A549 (cell line): ENCODE data around the gene MS4A4A. TPM values are rescaled to one million over a fixed set of nuclear protein-coding genes. Genes with fewer than 3 reads are reported as not detected.

Source experiments
- ATAC-seq, 2 experiments: fragments of 200-7000 bp in 1 of 2; fragments of >200 bp in 1 of 2; cut with Nextera tagmentation in 1 of 2; cut with Tn5 transposase in 1 of 2; 3 replicates each; pipeline versions ENCODE4 v1.8.0 to v1.9.1; 2018 to 2020; ENCODE audit warnings: mild to moderate bottlenecking in 1 of 2, moderate library complexity in 1 of 2
- CTCF ChIA-PET: fragments of 300-600 bp; sonication (Branson Sonifier 250); formaldehyde crosslinking; extraction: SDS; loops from one replicate; lab custom pipeline; 2021; ENCODE audit warnings: antibody characterized with exemption, inconsistent platforms; lab: Yijun Ruan, JAX
- POLR2A ChIA-PET: fragments of 350-600 bp; formaldehyde crosslinking; extraction: SDS; loops from one replicate; lab custom pipeline; 2021; ENCODE audit warnings: antibody characterized with exemption, inconsistent platforms; lab: Yijun Ruan, JAX
- DNase-seq, 2 experiments: peaks; one replicate each; pipeline versions ENCODE4 v3.0.0 to v3.0.0-alpha.2; 2011 to 2016; ENCODE audit warnings: low read depth in 1 of 2, low spot score in 1 of 2
- FAIRE-seq: peaks from 2 replicates; lab custom pipeline; 2011; peaks lifted over from hg19 to GRCh38; lab: Jason Lieb, UNC
- H3K27ac ChIP-seq, 2 experiments: fragments of >200 bp; sonication (Bioruptor Twin); formaldehyde crosslinking; 3 replicates each; pipeline ENCODE4 v1.5.1; 2016 to 2017
- H3K4me1 ChIP-seq: fragments of >200 bp; sonication (Bioruptor Twin); formaldehyde crosslinking; 3 replicates; pipeline ENCODE4 v1.6.1; 2016
- H3K4me2 ChIP-seq: fragments of >200 bp; sonication (Bioruptor Twin); formaldehyde crosslinking; 3 replicates; pipeline ENCODE4 v1.6.1; 2016
- H3K4me3 ChIP-seq: fragments of >200 bp; sonication (Bioruptor Twin); formaldehyde crosslinking; 3 replicates; pipeline ENCODE4 v1.5.1; 2016
- H3K9me3 ChIP-seq: fragments of >200 bp; sonication (Bioruptor Twin); formaldehyde crosslinking; 3 replicates; pipeline ENCODE4 v1.6.1; 2016
- CTCF ChIP-seq: fragments of >200 bp; sonication (Bioruptor Twin); formaldehyde crosslinking; IDR thresholded peaks from 3 replicates; pipeline ENCODE4 v1.5.1; 2016
- FOSL2 ChIP-seq, 2 experiments: fragments of 450-650 bp in 1 of 2; fragments of >200 bp in 1 of 2; sonication (Bioruptor Twin) in 1 of 2; formaldehyde crosslinking; IDR thresholded peaks; 2 replicates each; pipeline versions ENCODE4 v1.5.0 to v1.6.1; 2016 to 2020; ENCODE audit warnings: mild to moderate bottlenecking in 1 of 2, moderate library complexity in 1 of 2
- HOXB13 ChIP-seq: fragments of 250-450 bp; sonication (Bioruptor Pico); IDR thresholded peaks from 2 replicates; pipeline ENCODE4 v1.5.0; 2020; ENCODE audit warnings: low read depth, mild to moderate bottlenecking, moderate library complexity
- HOXB5 ChIP-seq: fragments of 250-450 bp; sonication (Bioruptor Pico); IDR thresholded peaks from 2 replicates; pipeline ENCODE4 v1.5.0; 2020; ENCODE audit warnings: mild to moderate bottlenecking, moderate library complexity
- MAZ ChIP-seq: fragments of 150-350 bp; IDR thresholded peaks from 2 replicates; pipeline ENCODE4 v1.6.1; 2014; ENCODE audit warnings: antibody characterized with exemption, low read depth, low read length, borderline replicate concordance
- NFE2L2 ChIP-seq: fragments of 150-350 bp; conservative IDR thresholded peaks from 2 replicates; pipeline ENCODE4 v1.6.1; 2014; ENCODE audit warnings: low read length
- NR3C1 ChIP-seq: fragments of >200 bp; sonication (Bioruptor Twin); formaldehyde crosslinking; IDR thresholded peaks from 3 replicates; pipeline ENCODE4 v1.6.1; 2017
- PBX3 ChIP-seq: IDR thresholded peaks from 2 replicates; pipeline ENCODE4 v1.6.1; 2012
- POLR2A ChIP-seq: IDR thresholded peaks from 2 replicates; pipeline ENCODE4 v1.6.1; 2012; ENCODE audit warnings: mild to moderate bottlenecking, low read length
- POLR2AphosphoS2 ChIP-seq: conservative IDR thresholded peaks from 2 replicates; pipeline ENCODE4 v1.6.1; 2012; ENCODE audit warnings: low read length, improper control_type of control experiment, inconsistent platforms
- RCOR1 ChIP-seq: fragments of 150-350 bp; IDR thresholded peaks from 2 replicates; pipeline ENCODE4 v1.6.1; 2014; ENCODE audit warnings: antibody characterized with exemption, low read length, low read depth
- REST ChIP-seq: fragments of 200-600 bp; sonication (generic); IDR thresholded peaks from 2 replicates; pipeline ENCODE4 v1.6.1; 2016; ENCODE audit warnings: antibody characterized with exemption, mild to moderate bottlenecking, moderate library complexity
- RNF2 ChIP-seq: fragments of 200-600 bp; sonication (generic); IDR thresholded peaks from 2 replicates; pipeline ENCODE4 v1.6.1; 2016; ENCODE audit warnings: low read depth, mild to moderate bottlenecking, antibody characterized with exemption, moderate library complexity, borderline replicate concordance
- SMC3 ChIP-seq: fragments of >200 bp; sonication (Bioruptor Twin); formaldehyde crosslinking; IDR thresholded peaks from 3 replicates; pipeline ENCODE4 v1.6.1; 2018; ENCODE audit warnings: inconsistent platforms
- SREBF2 ChIP-seq: fragments of 450-650 bp; IDR thresholded peaks from 2 replicates; pipeline ENCODE4 v1.6.1; 2014; ENCODE audit warnings: mild to moderate bottlenecking, moderate library complexity
- USF2 ChIP-seq: fragments of 450-650 bp; IDR thresholded peaks from 2 replicates; pipeline ENCODE4 v1.6.1; 2014; ENCODE audit warnings: antibody characterized with exemption
- ZNF302 ChIP-seq: fragments of 250-450 bp; sonication (Bioruptor Pico); IDR thresholded peaks from 2 replicates; pipeline ENCODE4 v1.9.0; 2021; ENCODE audit warnings: inconsistent platforms, mild to moderate bottlenecking, moderate library complexity
- WGBS: methylation state at CpG from one replicate; pipeline ENCODE4 v1.1.6; 2017; ENCODE audit errors: missing lambda C conversion rate; 5-methylcytosine and 5-hydroxymethylcytosine counted together
- polyA plus RNA-seq, 4 experiments: library from polyadenylated mRNA; depleted of rRNA in 3 of 4; stranded (reverse); fragments of >200 nt; fragmentation: RNase III in 1 of 4; extraction: RNeasy Plus Mini Kit Qiagen cat#74134 plus additional on column Dnase treatment in 1 of 4; gene quantifications; 2 replicates in 3 of 4; 3 replicates in 1 of 4; pipeline ENCODE4 v1.2.3, GENCODE V29; 2011 to 2017

MS4A4A gene
- polyA plus RNA-seq, 2 of the 4 experiments (the other 2 are of a cell fraction) = not detected

- TF ChIP-seq POLR2A = no peak
- TF ChIP-seq PBX3 = no peak
- TF ChIP-seq USF2 = no peak
- no peak for TF ChIP-seq RNF2
- TF ChIP-seq POLR2AphosphoS2 = no peak
- no peak for TF ChIP-seq NR3C1
- no peak for TF ChIP-seq HOXB5 (CRISPR knock-in tag)
- no peak for TF ChIP-seq ZNF302
- TF ChIP-seq RCOR1 = no peak
- no peak for TF ChIP-seq REST
- no peak for TF ChIP-seq SREBF2
- no peak for TF ChIP-seq MAZ
- TF ChIP-seq NFE2L2 = no peak
- TF ChIP-seq FOSL2 (IDR thresholded peaks at IDR 0.05) = no peak
- TF ChIP-seq FOSL2 (CRISPR knock-in tag; IDR thresholded peaks at IDR 0.05) = no peak
- DNase-seq (no peak), FAIRE-seq (no peak), ATAC-seq (no peak)
- CTCF ChIA-PET = interaction anchor here (0.7 kb wide), 1 partner anchor 74 kb away, joined by 3 read pairs; no protein-coding TSS in a partner anchor
- Histone ChIP-seq H3K4me1 (no peaks in the 10 kb centered on the region), H3K9me3 (no peaks in the 10 kb centered on the region), H3K27ac (no peak overlapping the region), H3K4me3 (no peak overlapping the region), H3K4me2 (no peak overlapping the region)
- 29% methylated on average over 3 of the region's 3 CpGs for WGBS
- POLR2A ChIA-PET = no interaction called here
These were observed 58.9 kb downstream of the MS4A4A start for GRCh38 chr11:60339356-60339755.

GRCh38 chr11:60343094-60343704 is 62.7 kb downstream of the MS4A4A start:
- ATAC-seq (peak in 1 of 2 experiments; percentile 60; a peak in 1 of 6 replicates), DNase-seq (peak; percentile 10 to 29), FAIRE-seq (no peak)
- POLR2A ChIA-PET = no interaction called here
- no peak overlapping the region for H3K4me3 ChIP-seq
- no peaks in the 10 kb centered on the region for H3K9me3 ChIP-seq
- H3K4me2 ChIP-seq = no peak overlapping the region
- WGBS = 46% methylated on average over 10 of the region's 10 CpGs
- no peak overlapping the region for H3K27ac ChIP-seq
- no peak for TF ChIP-seq HOXB13 (CRISPR knock-in tag)
- peak; percentile 45 for TF ChIP-seq CTCF
- 0 out of 3 replicates have a peak, but pooled peaks have one; percentile 10 for TF ChIP-seq SMC3
- no peak for TF ChIP-seq POLR2A
- CTCF ChIA-PET = interaction anchor here (0.8 to 3.3 kb wide), 5 partner anchors 10 to 252 kb away, joined by 3 to 18 read pairs (median 3); no protein-coding TSS in a partner anchor
- H3K4me1 ChIP-seq = no peaks in the 10 kb centered on the region
